ENCODE measurements around the gene SCAF4. TPM values are rescaled to one million over a fixed set of nuclear protein-coding genes. Genes with fewer than 3 reads are reported as not detected.

Gene SCAF4
- total RNA-seq, 1 donor from 2014 or later: 58.9 TPM

DNA sequence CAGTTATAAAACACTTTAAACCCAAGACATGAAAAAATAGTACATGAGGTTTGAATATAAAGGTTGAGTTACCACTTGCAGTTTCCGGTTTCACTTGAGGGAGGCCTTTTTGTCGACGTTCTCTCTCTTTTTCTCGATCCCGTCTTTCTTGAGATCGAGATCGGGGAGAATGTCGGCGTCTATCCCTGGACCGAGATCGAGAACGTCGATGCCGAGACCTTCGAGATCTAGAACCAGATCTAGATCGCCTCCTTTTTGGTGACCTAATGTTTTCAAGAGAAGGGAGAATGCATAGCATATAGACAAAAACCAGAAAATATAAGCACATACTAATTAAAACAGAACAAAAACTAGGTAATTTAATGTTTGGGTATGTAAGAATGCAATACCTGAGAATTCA is 38.7 kb downstream of the SCAF4 start:
- no peak for DNase-seq (ENCODE audit: low spot score in 2 of 2, unreplicated experiment in 2 of 2)
- H3K27me3 Mint-ChIP-seq (ENCODE audit: low read depth): no peaks in the 10 kb centered on the region
- TF ChIP-seq, protein P1, sequence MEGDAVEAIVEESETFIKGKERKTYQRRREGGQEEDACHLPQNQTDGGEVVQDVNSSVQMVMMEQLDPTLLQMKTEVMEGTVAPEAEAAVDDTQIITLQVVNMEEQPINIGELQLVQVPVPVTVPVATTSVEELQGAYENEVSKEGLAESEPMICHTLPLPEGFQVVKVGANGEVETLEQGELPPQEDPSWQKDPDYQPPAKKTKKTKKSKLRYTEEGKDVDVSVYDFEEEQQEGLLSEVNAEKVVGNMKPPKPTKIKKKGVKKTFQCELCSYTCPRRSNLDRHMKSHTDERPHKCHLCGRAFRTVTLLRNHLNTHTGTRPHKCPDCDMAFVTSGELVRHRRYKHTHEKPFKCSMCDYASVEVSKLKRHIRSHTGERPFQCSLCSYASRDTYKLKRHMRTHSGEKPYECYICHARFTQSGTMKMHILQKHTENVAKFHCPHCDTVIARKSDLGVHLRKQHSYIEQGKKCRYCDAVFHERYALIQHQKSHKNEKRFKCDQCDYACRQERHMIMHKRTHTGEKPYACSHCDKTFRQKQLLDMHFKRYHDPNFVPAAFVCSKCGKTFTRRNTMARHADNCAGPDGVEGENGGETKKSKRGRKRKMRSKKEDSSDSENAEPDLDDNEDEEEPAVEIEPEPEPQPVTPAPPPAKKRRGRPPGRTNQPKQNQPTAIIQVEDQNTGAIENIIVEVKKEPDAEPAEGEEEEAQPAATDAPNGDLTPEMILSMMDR (IDR thresholded peaks at IDR 0.05; ENCODE audit: unreplicated experiment): no peak
- H3K9me3 Mint-ChIP-seq: no peaks in the 10 kb centered on the region
- no peak overlapping the region for H3K27ac Mint-ChIP-seq
- no peak overlapping the region for H3K4me3 Mint-ChIP-seq
- H3K36me3 Mint-ChIP-seq: peaks cover 45% of the 10 kb centered on the region
- no peaks in the 10 kb centered on the region for H3K4me1 Mint-ChIP-seq

DNA sequence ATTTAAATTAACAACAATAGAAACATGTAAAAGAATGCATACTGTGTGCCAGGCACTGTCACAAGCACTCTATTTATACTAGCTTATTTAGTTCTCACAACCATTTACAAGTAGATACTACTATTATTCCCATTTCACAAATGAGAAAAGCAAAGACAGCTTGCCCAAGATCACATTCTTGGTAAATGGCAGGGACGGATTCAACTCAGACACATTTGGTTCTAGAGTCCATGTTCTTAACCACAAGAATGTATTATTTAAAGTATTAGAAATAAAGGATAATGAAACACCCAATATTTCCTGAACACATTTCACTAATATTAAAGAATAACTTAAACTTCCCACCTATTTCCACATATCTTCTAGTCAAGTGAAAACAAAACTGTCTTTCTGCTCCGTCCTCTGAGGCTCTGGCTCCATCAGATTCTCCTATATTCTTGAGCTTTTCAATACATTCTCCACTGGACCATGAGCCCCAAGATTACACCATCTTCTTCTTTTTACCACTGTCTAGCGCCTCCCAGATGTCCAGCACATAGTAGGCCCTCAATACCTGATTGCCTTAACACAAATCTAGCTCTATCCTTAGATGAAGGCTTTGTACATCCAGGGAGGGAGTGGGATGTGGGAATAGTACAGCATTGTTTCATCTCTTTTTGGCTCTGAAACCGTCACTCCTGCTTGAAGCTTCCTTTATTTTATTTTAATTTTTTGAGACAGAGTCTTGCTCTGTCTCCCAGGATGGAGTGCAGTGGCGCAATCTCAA is 43.1 kb downstream of the SCAF4 start:
- no peak for DNase-seq (ENCODE audit: low spot score in 2 of 2, unreplicated experiment in 2 of 2)
- Mint-ChIP-seq H3K4me3 (no peak overlapping the region), H3K36me3 (peaks cover 46% of the 10 kb centered on the region), H3K27ac (no peak overlapping the region), H3K27me3 (ENCODE audit: low read depth) (no peaks in the 10 kb centered on the region), H3K4me1 (no peaks in the 10 kb centered on the region), H3K9me3 (no peaks in the 10 kb centered on the region)
- TF ChIP-seq, protein P1 (IDR thresholded peaks at IDR 0.05; ENCODE audit: unreplicated experiment): no peak

DNA sequence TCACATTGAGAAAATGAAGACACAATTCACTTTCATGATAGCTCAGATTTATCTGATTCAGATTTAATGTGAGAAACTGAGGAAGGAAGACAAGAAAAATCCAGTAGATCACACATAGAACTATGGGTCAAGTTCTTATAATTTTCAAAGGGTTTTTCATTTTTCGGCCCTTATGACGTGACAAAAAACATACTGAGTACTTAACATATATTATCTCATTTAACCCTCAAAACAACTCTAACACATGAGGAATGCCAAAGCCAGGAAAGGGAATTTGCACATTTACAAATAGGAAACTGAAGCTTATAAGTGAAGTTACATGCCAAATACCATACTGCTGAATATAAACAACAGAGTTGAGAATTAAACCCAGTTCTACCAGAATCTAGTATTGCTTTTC is 44.8 kb downstream of the SCAF4 start:
- Mint-ChIP-seq H3K27ac (no peak overlapping the region), H3K9me3 (no peaks in the 10 kb centered on the region), H3K4me3 (no peak overlapping the region), H3K4me1 (no peaks in the 10 kb centered on the region), H3K27me3 (ENCODE audit: low read depth) (no peaks in the 10 kb centered on the region), H3K36me3 (peaks cover 44% of the 10 kb centered on the region)
- TF ChIP-seq, protein P1 (IDR thresholded peaks at IDR 0.05; ENCODE audit: unreplicated experiment): no peak
- DNase-seq (ENCODE audit: low spot score in 2 of 2, unreplicated experiment in 2 of 2): no peak

DNA sequence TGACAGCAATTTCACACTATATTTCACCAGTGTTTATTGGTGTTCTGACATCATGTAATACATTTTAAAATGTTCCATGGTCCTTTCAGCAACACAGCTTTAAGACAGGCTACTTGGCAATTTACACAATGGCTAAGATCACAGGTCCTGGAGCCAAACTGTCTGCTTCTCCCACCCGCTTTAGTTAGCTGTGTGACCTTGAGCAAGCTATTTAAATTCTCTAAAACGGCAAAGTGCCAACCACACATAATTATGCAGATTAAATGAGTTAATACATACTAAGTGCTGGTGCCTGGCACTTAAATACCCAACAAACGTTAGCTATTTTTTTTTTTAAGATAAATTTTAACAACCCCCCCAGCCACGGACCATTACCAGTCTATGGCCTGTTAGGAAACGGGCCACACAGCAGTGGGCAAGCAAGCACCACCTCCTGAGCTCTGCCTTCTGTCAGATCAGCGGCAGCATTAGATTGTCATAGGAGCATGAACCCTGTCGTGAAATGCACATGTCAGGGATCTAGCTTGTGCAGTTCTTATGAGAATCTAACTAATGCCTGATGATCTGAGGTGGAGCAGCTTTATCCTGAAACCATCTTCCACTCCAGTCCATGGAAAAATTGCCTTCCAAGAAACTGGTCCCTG is 45.5 kb downstream of the SCAF4 start:
- H3K27ac Mint-ChIP-seq: no peak overlapping the region
- no peak for DNase-seq (ENCODE audit: low spot score in 2 of 2, unreplicated experiment in 2 of 2)
- no peaks in the 10 kb centered on the region for H3K4me1 Mint-ChIP-seq
- H3K36me3 Mint-ChIP-seq: peaks cover 45% of the 10 kb centered on the region
- H3K27me3 Mint-ChIP-seq (ENCODE audit: low read depth): no peaks in the 10 kb centered on the region
- TF ChIP-seq, protein P1 (IDR thresholded peaks at IDR 0.05; ENCODE audit: unreplicated experiment): no peak
- no peaks in the 10 kb centered on the region for H3K9me3 Mint-ChIP-seq
- H3K4me3 Mint-ChIP-seq: no peak overlapping the region

DNA sequence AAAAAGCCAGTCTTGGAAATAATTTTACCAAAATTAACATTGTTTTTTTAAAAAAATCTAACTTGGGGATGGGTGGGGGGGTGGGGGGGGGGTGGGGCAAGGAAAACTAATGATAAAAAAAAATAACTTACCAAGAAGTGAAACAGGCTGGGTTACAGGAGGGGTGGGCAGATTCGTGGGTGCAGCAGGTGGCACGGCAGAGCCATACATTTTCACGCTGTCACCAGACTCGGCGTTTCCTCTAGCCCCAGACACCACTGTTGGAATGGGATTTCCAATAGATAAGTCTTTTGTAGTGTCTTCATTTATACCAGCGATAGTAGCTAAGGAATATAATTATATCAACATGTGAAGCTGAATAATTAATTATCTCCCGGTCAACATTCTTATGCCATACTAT is 47.0 kb downstream of the SCAF4 start:
- H3K27me3 Mint-ChIP-seq (ENCODE audit: low read depth): no peaks in the 10 kb centered on the region
- no peak overlapping the region for H3K27ac Mint-ChIP-seq
- no peak for DNase-seq (ENCODE audit: low spot score in 2 of 2, unreplicated experiment in 2 of 2)
- peaks cover 41% of the 10 kb centered on the region for H3K36me3 Mint-ChIP-seq
- H3K9me3 Mint-ChIP-seq: no peaks in the 10 kb centered on the region
- TF ChIP-seq, protein P1 (IDR thresholded peaks at IDR 0.05; ENCODE audit: unreplicated experiment): no peak
- no peaks in the 10 kb centered on the region for H3K4me1 Mint-ChIP-seq
- H3K4me3 Mint-ChIP-seq: no peak overlapping the region

All from mesothelial cell of epicardium (in vitro differentiated cells).